HG03066 (cell line): Measurements from ENCODE around the gene PKP1.

ENCODE experiments used
- ATAC-seq: cut with Tn5 transposase; IDR thresholded peaks from one replicate; pipeline ENCODE4 v1.9.1; 2021; ENCODE audit warnings: low read depth; ENCODE audit not compliant: unreplicated experiment

Gene PKP1

GRCh38 chr1:201304126-201304525, 20.8 kb downstream of the PKP1 start:
- ATAC-seq, result no peak

GRCh38 chr1:201305815-201306214, 22.5 kb downstream of the PKP1 start:
- no peak for ATAC-seq

DNA sequence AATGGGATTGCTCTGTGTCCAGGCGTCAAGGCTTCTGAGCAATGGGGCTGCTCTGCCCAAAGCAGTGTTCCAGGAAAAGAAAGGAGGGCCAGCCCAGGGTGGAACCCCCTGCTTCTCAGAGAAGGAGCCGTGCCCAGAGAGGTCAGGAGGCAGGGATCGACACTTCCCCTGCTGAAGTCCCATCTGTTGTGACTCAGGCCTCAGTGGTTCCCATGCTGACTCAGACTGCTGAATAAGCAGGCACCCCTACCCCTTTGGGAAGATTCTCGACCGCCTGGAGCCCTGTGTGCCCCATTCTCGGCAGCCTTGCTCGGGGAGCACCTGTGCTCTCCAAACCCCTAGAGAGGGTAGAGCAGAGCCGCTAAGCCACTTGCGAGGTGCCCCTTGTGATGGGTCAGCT, 23.9 kb downstream of the PKP1 start:
- no peak for ATAC-seq

DNA sequence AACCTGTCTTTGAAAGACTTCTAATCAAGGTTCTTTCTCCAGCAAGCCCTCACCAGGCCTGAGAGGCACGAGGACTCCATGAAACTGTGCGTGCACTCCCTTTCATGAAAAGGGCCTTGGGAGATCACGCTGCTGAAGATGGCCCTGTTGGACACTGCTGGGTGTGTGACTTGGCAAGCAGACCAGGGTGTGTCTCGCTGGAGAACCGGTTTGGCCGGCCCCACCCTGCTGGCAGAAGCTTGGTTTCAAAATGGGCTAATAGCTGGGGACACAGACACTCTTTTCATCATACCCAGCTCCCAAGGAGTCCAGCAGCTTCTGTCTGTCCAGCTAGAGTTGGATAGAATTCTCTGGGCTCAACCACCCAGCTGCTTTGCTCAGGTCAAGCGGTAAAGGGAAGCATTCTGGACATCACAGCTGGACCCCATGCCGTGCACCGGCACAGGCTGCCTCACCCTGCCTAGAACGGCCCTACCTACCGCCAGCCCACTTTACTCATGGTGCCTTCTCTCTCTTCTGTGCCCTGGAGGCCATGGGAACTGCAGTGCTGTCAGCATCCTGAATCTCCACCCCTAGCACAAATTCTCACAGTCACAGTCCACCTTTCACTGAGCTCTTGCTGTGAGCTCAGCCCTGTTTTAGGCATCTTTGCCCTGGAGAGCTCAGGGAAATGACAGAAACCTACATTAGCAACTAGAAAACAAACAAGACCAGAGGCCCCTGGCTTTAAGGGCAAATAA, 24.6 kb downstream of the PKP1 start:
- no peak for ATAC-seq

DNA sequence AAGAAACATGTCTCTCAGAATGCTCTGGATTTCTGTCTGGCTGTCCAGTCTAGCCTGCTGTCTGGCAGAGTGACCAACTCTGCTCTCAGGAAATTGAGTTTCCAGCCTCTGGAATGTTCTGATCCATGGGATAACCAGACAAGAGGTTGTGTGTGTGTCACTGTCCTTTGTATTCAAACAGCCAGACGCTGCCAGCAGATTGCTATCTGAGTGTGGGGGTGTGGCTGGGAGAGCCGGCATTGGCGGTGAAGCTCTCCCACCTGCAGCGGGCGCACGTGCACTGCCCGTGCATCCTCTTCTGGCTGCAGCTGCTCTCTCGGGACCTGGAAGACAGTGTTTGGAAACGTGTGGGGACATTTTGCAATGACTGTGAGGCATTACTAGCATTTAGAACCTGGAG, 26.1 kb downstream of the PKP1 start:
- no peak for ATAC-seq

GRCh38 chr1:201310251-201310985, 27.1 kb downstream of the PKP1 start:
- ATAC-seq, result no peak

GRCh38 chr1:201310986-201311355, 27.7 kb downstream of the PKP1 start:
- no peak for ATAC-seq

GRCh38 chr1:201311356-201312011, 28.2 kb downstream of the PKP1 start:
- ATAC-seq, result no peak

DNA sequence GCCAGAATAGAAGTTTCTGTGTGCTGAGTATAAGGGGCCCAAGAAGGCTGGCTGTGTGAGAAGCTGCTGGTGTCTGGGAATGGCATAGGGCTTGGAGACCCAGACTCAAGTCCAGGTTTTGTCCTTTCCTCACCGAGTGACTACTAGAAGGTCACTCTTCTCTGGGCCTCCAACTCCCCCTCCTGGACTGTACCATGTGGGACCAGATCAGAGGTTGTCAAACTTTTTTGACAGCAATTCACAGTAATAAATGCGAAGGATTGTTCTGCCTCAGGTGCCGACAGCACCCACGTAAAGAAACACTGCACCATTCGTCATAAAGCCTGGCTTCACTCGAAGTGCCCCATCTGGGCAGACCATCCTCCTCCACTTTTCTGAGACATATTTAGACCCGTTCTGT, 29.0 kb downstream of the PKP1 start:
- ATAC-seq, result no peak

DNA sequence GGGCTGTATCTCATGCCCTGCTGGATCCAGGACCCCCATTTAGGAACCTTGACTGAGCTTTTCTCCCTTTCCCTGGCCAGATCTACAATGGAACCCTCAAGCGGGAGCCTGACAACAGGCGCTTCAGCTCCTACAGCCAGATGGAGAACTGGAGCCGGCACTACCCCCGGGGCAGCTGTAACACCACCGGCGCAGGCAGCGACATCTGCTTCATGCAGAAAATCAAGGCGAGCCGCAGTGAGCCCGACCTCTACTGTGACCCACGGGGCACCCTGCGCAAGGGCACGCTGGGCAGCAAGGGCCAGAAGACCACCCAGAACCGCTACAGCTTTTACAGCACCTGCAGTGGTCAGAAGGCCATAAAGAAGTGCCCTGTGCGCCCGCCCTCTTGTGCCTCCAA, 29.8 kb downstream of the PKP1 start:
- ATAC-seq, result no peak

DNA sequence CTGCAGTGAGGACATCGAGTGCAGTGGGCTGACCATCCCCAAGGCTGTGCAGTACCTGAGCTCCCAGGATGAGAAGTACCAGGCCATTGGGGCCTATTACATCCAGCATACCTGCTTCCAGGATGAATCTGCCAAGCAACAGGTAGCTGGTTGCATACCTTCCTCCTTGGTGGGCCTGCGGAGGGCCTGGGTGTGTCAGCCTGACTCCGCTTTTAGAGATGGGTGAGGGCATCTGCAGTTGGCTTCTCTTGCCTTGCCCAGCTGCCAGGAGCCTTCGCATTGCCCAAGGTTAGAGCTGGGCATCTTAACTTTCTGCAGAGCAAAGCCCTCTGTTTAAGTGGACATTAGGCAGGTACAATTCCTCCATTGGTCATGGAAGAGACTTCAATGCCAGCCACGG, 33.2 kb downstream of the PKP1 start:
- ATAC-seq, result no peak

DNA sequence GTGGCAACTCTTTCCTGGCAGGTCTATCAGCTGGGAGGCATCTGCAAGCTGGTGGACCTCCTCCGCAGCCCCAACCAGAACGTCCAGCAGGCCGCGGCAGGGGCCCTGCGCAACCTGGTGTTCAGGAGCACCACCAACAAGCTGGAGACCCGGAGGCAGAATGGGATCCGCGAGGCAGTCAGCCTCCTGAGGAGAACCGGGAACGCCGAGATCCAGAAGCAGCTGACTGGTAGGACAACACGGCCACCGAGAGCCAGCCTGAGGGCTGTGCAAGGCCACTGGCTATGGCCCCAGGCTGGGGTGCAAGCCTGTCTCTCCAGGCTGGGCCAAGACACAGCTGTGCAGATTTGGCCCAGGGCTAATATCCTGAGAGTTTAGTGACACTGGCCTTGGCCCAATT, 34.2 kb downstream of the PKP1 start:
- no peak for ATAC-seq

DNA sequence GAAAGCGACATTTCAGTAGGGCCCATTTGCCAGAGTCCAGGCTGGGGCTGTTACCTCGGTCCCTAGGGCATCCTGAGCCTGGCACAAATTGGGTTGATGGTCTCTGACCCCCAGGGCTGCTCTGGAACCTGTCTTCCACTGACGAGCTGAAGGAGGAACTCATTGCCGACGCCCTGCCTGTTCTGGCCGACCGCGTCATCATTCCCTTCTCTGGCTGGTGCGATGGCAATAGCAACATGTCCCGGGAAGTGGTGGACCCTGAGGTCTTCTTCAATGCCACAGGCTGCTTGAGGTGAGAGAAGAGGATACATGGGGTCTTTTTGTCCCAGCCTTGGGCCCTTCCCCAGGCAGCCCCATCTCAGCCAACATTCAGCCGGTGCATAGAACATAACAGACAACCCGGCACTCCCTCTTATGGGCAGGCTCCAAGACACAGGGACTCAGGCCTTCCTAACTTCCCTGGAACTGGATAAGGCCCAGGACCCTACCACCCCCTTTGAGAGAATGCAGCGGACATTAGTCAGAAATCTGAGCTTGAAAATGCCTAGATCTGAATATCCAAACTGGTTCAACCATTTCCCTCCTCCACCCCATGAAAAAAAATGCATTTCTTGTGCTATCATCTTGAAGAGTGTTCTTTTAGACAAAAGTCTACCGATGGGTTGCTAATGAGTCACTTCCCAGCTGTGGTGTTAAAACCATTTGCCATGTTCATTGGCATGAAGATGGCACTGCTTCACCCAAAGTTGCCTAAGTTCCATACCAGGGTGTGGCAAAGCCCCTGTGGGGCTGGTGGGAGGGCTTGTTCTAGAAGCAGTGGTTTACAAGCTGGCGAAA, 35.4 kb downstream of the PKP1 start:
- ATAC-seq, result no peak

- no peak for ATAC-seq
Observed at GRCh38 chr1:201319631-201320030, 36.3 kb downstream of the PKP1 start.

- ATAC-seq, result no peak
Observed at GRCh38 chr1:201320168-201320788, 37.0 kb downstream of the PKP1 start.

DNA sequence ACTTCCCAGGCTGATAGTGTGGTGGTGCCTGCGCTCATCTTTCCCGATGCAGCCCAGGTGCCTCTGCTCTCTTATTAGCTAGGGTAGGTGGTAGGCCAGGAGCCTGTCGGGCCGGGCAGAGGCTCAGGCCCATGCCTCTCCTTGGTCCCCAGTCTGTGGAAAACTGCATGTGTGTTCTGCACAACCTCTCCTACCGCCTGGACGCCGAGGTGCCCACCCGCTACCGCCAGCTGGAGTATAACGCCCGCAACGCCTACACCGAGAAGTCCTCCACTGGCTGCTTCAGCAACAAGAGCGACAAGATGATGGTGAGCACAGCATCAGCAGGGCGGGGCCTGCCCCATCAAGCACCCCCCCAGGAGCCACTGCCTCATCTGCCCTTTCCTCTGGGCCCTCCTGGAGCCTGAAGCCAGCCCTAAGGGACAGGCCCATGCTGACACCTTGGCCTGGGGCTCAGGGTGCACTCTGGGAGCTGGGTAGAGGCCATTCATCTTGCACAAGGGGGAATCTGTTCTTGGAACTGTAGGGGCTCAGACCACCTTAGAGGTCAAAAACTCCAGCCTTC, 38.6 kb downstream of the PKP1 start:
- ATAC-seq, result no peak

DNA sequence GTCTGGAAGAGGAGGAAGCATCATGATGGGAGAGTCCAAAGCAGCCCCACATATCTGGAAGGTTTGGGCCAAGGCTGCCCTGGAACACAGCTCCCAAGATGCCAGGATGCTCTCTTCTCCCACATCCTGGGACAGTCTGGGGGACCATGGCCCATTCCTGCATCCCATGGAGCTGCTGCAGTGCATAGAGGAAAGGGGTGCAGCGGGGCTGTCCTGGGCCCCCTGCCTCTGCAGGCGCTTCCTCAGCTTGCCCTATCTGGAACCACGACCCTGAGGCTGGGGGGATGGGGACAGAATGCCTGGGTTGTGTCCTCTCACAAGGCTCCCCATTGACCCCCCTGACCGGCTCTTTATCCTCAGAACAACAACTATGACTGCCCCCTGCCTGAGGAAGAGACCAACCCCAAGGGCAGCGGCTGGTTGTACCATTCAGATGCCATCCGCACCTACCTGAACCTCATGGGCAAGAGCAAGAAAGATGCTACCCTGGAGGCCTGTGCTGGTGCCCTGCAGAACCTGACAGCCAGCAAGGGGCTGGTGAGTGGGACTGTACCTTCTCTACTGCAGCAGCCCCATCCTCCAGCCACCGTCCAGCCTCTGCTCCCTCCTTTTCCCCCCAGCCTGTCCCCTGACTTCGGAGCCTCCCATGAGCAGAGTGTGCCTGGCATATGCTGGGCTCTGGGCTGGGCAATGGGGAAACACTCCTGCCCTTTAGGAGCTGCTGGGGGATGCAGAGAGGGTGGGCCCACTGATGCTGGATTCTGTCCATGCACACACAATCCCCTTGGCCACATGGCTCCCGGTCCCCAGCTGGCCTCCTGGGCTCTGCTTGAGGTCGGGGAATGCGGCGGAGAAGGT, 39.6 kb downstream of the PKP1 start:
- ATAC-seq, result no peak

DNA sequence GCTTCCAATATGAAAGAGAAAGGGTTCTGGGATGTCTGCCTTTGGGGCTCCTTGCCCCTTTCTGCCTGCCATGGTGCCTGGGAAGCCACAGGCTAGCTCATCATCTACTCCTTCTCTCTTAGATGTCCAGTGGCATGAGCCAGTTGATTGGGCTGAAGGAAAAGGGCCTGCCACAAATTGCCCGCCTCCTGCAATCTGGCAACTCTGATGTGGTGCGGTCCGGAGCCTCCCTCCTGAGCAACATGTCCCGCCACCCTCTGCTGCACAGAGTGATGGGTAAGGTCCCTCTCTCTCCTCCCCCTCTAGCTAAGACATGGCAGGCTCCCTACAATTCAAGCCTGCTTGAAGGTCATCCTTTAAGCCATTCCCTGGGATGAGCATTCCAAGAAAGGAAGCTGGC, 41.0 kb downstream of the PKP1 start:
- ATAC-seq, result no peak
